Loucy (cell line): ENCODE results near the gene IER2.
A peak's percentile ranks its signal among the peaks of the same experiment; 100 is the strongest.
"Not testable (repeated sequence)": the region's sequence is repeated elsewhere in the genome, so short reads cannot be mapped to it uniquely, and the experiment has no call there.

Experiments
- H2AFZ ChIP-seq: fragments of 200-600 bp; sonication (generic); 2 replicates; pipeline ENCODE4 v1.6.0; 2016; ENCODE audit warnings: antibody characterized with exemption, mild to moderate bottlenecking, low read length, moderate library complexity
- H3F3A ChIP-seq: fragments of 200-600 bp; 2 replicates; pipeline ENCODE4 v1.6.0; 2016; ENCODE audit warnings: antibody characterized with exemption, low read depth, mild to moderate bottlenecking
- H3K27me3 ChIP-seq: fragments of 200-600 bp; sonication (generic); 2 replicates; pipeline ENCODE4 v1.6.1; 2014; ENCODE audit warnings: low read length, mild to moderate bottlenecking; ENCODE audit not compliant: insufficient read depth, poor library complexity, severe bottlenecking
- H3K36me3 ChIP-seq: fragments of 200-600 bp; sonication (generic); 2 replicates; pipeline ENCODE4 v1.6.1; 2016; ENCODE audit warnings: low read length; ENCODE audit not compliant: insufficient read depth
- H3K4me1 ChIP-seq: fragments of 200-600 bp; sonication (generic); 2 replicates; pipeline ENCODE4 v1.5.1; 2014; ENCODE audit warnings: low read length, mild to moderate bottlenecking; ENCODE audit not compliant: insufficient read depth, poor library complexity, severe bottlenecking
- H3K4me2 ChIP-seq: fragments of 200-600 bp; sonication (generic); 2 replicates; pipeline ENCODE4 v1.6.0; 2014; ENCODE audit warnings: antibody characterized with exemption, low read length, low read depth, mild to moderate bottlenecking; ENCODE audit not compliant: poor library complexity, severe bottlenecking
- H3K4me3 ChIP-seq: fragments of 200-600 bp; sonication (generic); 2 replicates; pipeline ENCODE4 v1.5.1; 2014; ENCODE audit warnings: low read length, mild to moderate bottlenecking, mixed read lengths; ENCODE audit not compliant: poor library complexity, severe bottlenecking
- H3K79me2 ChIP-seq: fragments of 200-600 bp; sonication (generic); 2 replicates; pipeline ENCODE4 v1.6.1; 2014; ENCODE audit warnings: low read length; ENCODE audit not compliant: insufficient read depth
- H3K9ac ChIP-seq: fragments of 200-600 bp; sonication (generic); 2 replicates; pipeline ENCODE4 v1.6.0; 2014; ENCODE audit warnings: mild to moderate bottlenecking, low read depth, low read length, moderate library complexity; ENCODE audit not compliant: poor library complexity, severe bottlenecking
- H3K9me2 ChIP-seq: fragments of 200-600 bp; sonication (generic); replicated peaks from 2 replicates; pipeline ENCODE4 v1.6.1; 2016; ENCODE audit warnings: low read depth, low read length, mixed read lengths
- H3K9me3 ChIP-seq: fragments of 200-600 bp; sonication (generic); 2 replicates; pipeline ENCODE4 v1.6.1; 2014; ENCODE audit warnings: mild to moderate bottlenecking, antibody characterized with exemption, low read length, low read depth; ENCODE audit not compliant: insufficient read depth
- H4K20me1 ChIP-seq: fragments of 200-600 bp; sonication (generic); 2 replicates; pipeline ENCODE4 v1.6.0; 2014; ENCODE audit warnings: antibody characterized with exemption, low read length, mild to moderate bottlenecking; ENCODE audit not compliant: insufficient read depth, poor library complexity, severe bottlenecking
- EZH2phosphoT487 ChIP-seq: fragments of 200-600 bp; IDR thresholded peaks from 2 replicates; pipeline ENCODE4 v1.6.1; 2018; ENCODE audit warnings: antibody characterized with exemption, mild to moderate bottlenecking, moderate library complexity, borderline replicate concordance
- TF ChIP-seq, protein P1 (sequence below): fragments of 200-600 bp; sonication (generic); conservative IDR thresholded peaks from 2 replicates; pipeline ENCODE4 v1.5.1; 2014; ENCODE audit warnings: mild to moderate bottlenecking, antibody characterized with exemption, low read length

Gene IER2

DNA sequence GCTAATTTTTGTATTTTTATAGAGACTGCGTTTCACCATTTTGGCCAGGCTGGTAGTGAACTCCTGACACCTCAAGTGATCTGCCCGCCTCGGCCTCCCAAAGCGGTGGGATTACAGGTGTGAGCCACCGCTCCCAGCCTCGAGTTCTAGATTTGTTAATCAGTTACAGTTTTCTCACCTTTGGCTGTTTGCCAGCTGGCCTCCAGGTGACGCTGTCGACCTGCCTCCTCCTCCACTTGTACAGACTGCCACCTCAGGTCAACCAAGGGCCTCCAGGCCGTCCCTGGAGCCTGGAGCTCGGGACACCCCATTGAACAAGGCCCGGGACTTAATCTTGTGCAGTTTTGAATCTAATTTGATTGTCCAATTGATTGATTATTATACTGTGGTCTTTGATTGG is 45.5 kb downstream of the IER2 start:
- H3K79me2 ChIP-seq, result no peaks in the 10 kb centered on the region
- no peaks in the 10 kb centered on the region for H3F3A ChIP-seq
- H3K9me2 ChIP-seq, result no peaks in the 10 kb centered on the region
- H3K36me3 ChIP-seq, result no peaks in the 10 kb centered on the region
- H3K4me3 ChIP-seq, result no peak overlapping the region
- H3K4me1 ChIP-seq, result no peaks in the 10 kb centered on the region
- H3K4me2 ChIP-seq, result no peak overlapping the region
- no peak overlapping the region for H3K9ac ChIP-seq
- H3K27me3 ChIP-seq, result no peaks in the 10 kb centered on the region
- no peaks in the 10 kb centered on the region for H3K9me3 ChIP-seq
- no peak overlapping the region for H2AFZ ChIP-seq
- no peaks in the 10 kb centered on the region for H4K20me1 ChIP-seq
- TF ChIP-seq, protein P1, sequence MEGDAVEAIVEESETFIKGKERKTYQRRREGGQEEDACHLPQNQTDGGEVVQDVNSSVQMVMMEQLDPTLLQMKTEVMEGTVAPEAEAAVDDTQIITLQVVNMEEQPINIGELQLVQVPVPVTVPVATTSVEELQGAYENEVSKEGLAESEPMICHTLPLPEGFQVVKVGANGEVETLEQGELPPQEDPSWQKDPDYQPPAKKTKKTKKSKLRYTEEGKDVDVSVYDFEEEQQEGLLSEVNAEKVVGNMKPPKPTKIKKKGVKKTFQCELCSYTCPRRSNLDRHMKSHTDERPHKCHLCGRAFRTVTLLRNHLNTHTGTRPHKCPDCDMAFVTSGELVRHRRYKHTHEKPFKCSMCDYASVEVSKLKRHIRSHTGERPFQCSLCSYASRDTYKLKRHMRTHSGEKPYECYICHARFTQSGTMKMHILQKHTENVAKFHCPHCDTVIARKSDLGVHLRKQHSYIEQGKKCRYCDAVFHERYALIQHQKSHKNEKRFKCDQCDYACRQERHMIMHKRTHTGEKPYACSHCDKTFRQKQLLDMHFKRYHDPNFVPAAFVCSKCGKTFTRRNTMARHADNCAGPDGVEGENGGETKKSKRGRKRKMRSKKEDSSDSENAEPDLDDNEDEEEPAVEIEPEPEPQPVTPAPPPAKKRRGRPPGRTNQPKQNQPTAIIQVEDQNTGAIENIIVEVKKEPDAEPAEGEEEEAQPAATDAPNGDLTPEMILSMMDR, result peak; percentile 65
- no peak for TF ChIP-seq EZH2phosphoT487

DNA sequence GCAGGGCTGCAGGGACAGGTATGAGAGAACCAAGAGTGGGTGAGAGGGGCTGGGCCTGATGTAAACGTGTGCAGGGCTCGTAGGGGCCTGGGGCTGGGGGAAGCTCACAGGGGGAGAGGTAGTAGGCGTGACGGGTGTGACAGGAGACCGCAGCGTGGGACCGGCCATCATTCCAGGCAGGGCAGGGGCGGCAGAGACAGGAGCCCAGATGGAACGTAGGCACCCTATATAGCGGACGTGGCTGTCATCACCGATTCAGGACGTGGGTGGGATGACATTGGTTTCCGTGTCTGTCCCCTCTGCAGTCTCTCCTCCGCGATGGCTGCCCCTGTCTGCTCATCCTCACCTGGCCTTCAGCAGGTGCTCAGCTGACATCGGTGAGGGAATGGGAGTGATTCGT is 48.4 kb downstream of the IER2 start:
- Histone ChIP-seq H3F3A (no peaks in the 10 kb centered on the region), H2AFZ (no peak overlapping the region), H3K4me2 (no peak overlapping the region), H3K36me3 (no peaks in the 10 kb centered on the region), H3K9me2 (no peaks in the 10 kb centered on the region), H3K9ac (no peak overlapping the region), H3K79me2 (no peaks in the 10 kb centered on the region), H3K9me3 (no peaks in the 10 kb centered on the region), H4K20me1 (no peaks in the 10 kb centered on the region), H3K27me3 (no peaks in the 10 kb centered on the region), H3K4me3 (no peak overlapping the region), H3K4me1 (no peaks in the 10 kb centered on the region)
- no peak for TF ChIP-seq EZH2phosphoT487
- TF ChIP-seq, protein P1, result no peak

DNA sequence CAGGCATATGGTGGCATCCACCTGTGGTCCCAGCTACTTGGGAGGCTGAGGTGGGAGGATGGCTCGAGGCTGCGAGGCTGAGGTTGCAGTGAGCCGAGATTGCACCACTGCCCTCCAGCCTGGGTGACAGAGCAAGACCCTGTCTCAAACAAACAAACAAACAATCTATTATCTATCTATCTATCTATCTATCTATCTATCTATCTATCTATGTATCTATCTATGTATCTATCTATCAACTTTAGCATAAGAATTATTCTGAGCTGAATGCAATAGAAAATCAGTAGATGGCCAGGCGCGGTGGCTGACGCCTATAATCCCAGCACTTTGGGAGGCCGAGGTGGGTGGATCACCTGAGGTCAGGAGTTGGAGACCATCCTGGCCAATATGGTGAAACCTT is 51.9 kb downstream of the IER2 start:
- not testable (repeated sequence) for H4K20me1 ChIP-seq, H3K9ac ChIP-seq, H3K9me3 ChIP-seq, H3K4me3 ChIP-seq, H3K36me3 ChIP-seq, H3F3A ChIP-seq, H2AFZ ChIP-seq, H3K4me1 ChIP-seq, H3K4me2 ChIP-seq, H3K9me2 ChIP-seq, H3K27me3 ChIP-seq, H3K79me2 ChIP-seq
